MG63 (cell line): ENCODE results near the gene NUP85. TPM values are rescaled to one million over a fixed set of nuclear protein-coding genes. Genes with fewer than 3 reads are reported as not detected.
"Not testable (repeated sequence)": the region's sequence is repeated elsewhere in the genome, so short reads cannot be mapped to it uniquely, and the experiment has no call there.

Experiments used
- DNase-seq: peaks from one replicate; pipeline ENCODE4 v3.0.0-alpha.2; 2020
- H3K27me3 ChIP-seq: fragments of 250-450 bp; sonication (Bioruptor Pico); 2 replicates; pipeline ENCODE4 v1.5.1; 2020; ENCODE audit warnings: mild to moderate bottlenecking, moderate library complexity
- H3K36me3 ChIP-seq: fragments of 250-450 bp; sonication (Bioruptor Pico); 2 replicates; pipeline ENCODE4 v1.5.1; 2020; ENCODE audit warnings: mild to moderate bottlenecking, moderate library complexity
- H3K4me3 ChIP-seq: fragments of 250-450 bp; sonication (Bioruptor Pico); 2 replicates; pipeline ENCODE4 v1.5.1; 2020; ENCODE audit warnings: mild to moderate bottlenecking, moderate library complexity
- H3K9me3 ChIP-seq: fragments of 250-450 bp; sonication (Bioruptor Pico); 2 replicates; pipeline ENCODE4 v1.5.1; 2020; ENCODE audit warnings: mild to moderate bottlenecking, moderate library complexity
- total RNA-seq: library from RNA; depleted of rRNA; stranded (reverse); fragments of >200 nt; shearing (Covaris generic); gene quantifications from 2 replicates; pipeline ENCODE4 v1.2.3, GENCODE V29; 2014; ENCODE audit warnings: low replicate concordance

NUP85 gene
- total RNA-seq, 1 experiment from 2014 or later = 75.0 TPM

DNA sequence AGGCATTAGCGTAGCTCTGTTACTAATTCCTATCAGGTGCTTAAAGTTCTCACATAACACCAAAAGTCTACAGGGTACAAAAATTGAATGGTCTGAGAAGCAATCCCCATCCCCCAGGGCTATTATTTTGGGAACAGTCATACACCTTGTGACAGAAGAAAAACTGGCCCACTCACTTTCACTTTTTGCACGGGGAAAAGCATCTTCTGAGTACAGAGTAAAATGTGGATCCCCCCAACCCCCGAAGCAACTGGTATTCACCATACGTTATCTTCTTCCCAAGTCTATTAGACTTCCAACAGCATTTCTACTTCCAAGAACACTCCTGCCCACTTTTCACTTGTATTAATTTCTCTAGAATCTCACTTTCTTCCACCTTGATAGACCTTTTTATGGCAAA is 44.1 kb downstream of the NUP85 start:
- Histone ChIP-seq H3K36me3 (peaks cover 25% of the 10 kb centered on the region), H3K4me3 (no peak overlapping the region), H3K27me3 (no peaks in the 10 kb centered on the region), H3K9me3 (no peaks in the 10 kb centered on the region)
- DNase-seq = no peak

DNA sequence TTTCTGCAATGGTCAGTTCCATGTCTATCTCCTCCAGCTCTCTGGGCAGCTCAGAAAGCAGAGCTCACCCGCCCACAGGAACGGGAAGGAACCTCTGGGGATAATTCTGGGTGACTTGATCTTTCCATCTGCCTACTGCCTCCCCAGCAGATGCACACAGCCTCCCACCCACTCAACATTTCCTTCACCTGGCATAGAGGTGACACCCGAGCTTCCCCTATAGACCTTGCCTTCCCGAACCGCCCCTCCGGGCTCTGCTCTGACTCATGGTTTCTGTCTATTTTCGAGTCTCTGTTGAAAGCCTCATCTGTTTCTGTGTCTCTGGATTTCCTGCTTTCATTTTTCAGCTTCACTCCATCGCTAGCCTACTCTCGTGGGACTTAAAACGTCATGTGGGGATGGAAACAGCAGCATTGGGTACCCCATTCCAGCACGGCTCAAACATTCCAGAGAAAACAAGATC is 44.6 kb downstream of the NUP85 start:
- no peak for DNase-seq
- H3K4me3 ChIP-seq = no peak overlapping the region
- H3K27me3 ChIP-seq = no peaks in the 10 kb centered on the region
- H3K36me3 ChIP-seq = peaks cover 20% of the 10 kb centered on the region
- H3K9me3 ChIP-seq = no peaks in the 10 kb centered on the region

- peaks cover 3% of the 10 kb centered on the region; the same call in 1 of the 2 replicates for H3K36me3 ChIP-seq
- no peaks in the 10 kb centered on the region for H3K27me3 ChIP-seq
- H3K9me3 ChIP-seq = no peaks in the 10 kb centered on the region
- no peak overlapping the region for H3K4me3 ChIP-seq
- no peak for DNase-seq
Measured at GRCh38 chr17:75252039-75252816, 46.7 kb downstream of the NUP85 start.

GRCh38 chr17:75255954-75256698 is 50.6 kb downstream of the NUP85 start:
- H3K4me3 ChIP-seq = not testable (repeated sequence)

DNA sequence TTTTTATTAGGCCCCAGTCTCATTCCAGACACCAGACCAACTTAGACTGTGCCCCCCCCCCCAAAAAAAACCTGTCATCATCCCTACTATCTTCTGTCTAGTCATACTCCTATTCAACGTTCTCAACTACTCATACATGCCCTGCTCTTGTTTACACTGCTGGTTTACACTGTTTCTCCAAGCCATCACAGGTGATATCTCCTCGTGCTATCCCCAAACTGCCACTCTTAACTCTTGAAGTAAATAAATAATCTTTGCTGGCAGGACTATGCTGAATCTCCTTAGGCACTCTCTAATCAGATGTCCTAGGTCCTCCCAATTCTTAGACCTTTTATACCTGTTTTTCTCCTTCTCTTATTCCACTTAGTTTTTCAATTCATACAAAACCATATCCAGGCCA is 51.7 kb downstream of the NUP85 start:
- H3K36me3 ChIP-seq = peaks cover 11% of the 10 kb centered on the region
- H3K9me3 ChIP-seq, H3K4me3 ChIP-seq, H3K27me3 ChIP-seq, DNase-seq: not testable (repeated sequence)

More at GRCh38 chr17:75255954-75256698, 50.6 kb downstream of the NUP85 start:
- not testable (repeated sequence) for DNase-seq, H3K9me3 ChIP-seq, H3K36me3 ChIP-seq, H3K27me3 ChIP-seq

- Histone ChIP-seq H3K36me3 (peaks cover 42% of the 10 kb centered on the region), H3K27me3 (no peaks in the 10 kb centered on the region)
- DNase-seq = no peak
Measured at GRCh38 chr17:75260641-75261335, 55.3 kb downstream of the NUP85 start.

GRCh38 chr17:75261336-75262111 is 56.0 kb downstream of the NUP85 start, which contains the start of the genes GGA3 and MRPS7:
Gene GGA3 (minus strand): TSS chr17:75261606. CDS start chr17:75261587, 19 bp downstream.
Gene MRPS7 (plus strand): TSS chr17:75261879. CDS start chr17:75261901, 22 bp downstream.
- DNase-seq = peak; percentile 95
- peaks cover 49% of the 10 kb centered on the region for H3K36me3 ChIP-seq
- H3K4me3 ChIP-seq = peak within 1 kb of the TSS; percentile 98
- no peaks in the 10 kb centered on the region; the same call in 1 of the 2 replicates for H3K9me3 ChIP-seq
- no peaks in the 10 kb centered on the region for H3K27me3 ChIP-seq

More at GRCh38 chr17:75260641-75261335, 55.3 kb downstream of the NUP85 start:
- H3K9me3 ChIP-seq = no peaks in the 10 kb centered on the region; the same call in 1 of the 2 replicates
- peak overlapping the region; percentile 98 for H3K4me3 ChIP-seq

DNA sequence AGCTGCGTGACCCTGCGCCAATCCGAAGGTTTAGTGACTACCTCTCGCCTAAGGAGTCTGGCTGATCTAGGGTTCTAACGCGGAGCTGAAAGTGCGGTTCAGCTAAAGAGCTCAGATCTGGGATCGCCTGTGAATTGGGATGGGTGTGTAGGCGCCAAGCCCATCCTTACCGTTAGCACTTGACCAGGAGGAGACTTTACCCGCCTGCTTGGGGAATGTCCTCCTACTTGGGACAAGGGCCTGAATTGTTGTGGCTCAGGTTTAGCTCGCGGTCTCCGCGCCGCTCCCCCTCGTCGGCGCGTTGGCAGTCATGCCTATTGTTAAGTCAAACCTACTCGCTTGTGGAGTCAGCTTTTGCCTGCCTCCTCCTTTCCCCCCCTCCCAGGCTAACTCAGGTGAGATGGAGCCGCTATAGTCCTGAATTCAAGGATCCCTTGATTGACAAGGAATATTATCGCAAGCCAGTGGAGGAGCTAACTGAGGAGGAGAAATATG is 56.7 kb downstream of the NUP85 start:
- no peaks in the 10 kb centered on the region; the same call in 1 of the 2 replicates for H3K9me3 ChIP-seq
- H3K36me3 ChIP-seq = peaks cover 53% of the 10 kb centered on the region
- no peak for DNase-seq
- H3K27me3 ChIP-seq = no peaks in the 10 kb centered on the region
- peak overlapping the region; percentile 98 for H3K4me3 ChIP-seq

DNA sequence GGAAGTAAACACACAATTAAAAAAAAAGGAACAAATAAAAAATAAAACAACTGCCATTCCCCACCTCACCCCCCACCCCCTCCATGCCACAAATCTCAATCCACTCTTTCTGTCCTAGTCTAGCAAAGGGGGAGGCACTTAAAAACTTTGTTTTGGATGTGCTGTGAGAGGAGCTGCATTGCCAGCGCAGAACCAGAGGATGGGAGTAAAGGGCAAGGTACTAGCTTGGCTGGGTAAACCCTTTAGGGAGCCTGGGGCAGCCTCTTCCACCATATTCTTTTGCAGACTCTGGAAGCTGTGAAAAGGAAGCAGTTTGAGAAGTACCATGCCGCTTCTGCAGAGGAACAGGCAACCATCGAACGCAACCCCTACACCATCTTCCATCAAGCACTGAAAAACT is 57.6 kb downstream of the NUP85 start:
- Histone ChIP-seq H3K9me3 (no peaks in the 10 kb centered on the region; the same call in 1 of the 2 replicates), H3K4me3 (peak overlapping the region; percentile 98), H3K36me3 (peaks cover 53% of the 10 kb centered on the region), H3K27me3 (no peaks in the 10 kb centered on the region)
- DNase-seq = no peak

- Histone ChIP-seq H3K36me3 (peaks cover 48% of the 10 kb centered on the region), H3K4me3 (no peak overlapping the region), H3K27me3 (no peaks in the 10 kb centered on the region), H3K9me3 (no peaks in the 10 kb centered on the region; the same call in 1 of the 2 replicates)
- no peak for DNase-seq
Measured at GRCh38 chr17:75265614-75266315, 60.3 kb downstream of the NUP85 start.

DNA sequence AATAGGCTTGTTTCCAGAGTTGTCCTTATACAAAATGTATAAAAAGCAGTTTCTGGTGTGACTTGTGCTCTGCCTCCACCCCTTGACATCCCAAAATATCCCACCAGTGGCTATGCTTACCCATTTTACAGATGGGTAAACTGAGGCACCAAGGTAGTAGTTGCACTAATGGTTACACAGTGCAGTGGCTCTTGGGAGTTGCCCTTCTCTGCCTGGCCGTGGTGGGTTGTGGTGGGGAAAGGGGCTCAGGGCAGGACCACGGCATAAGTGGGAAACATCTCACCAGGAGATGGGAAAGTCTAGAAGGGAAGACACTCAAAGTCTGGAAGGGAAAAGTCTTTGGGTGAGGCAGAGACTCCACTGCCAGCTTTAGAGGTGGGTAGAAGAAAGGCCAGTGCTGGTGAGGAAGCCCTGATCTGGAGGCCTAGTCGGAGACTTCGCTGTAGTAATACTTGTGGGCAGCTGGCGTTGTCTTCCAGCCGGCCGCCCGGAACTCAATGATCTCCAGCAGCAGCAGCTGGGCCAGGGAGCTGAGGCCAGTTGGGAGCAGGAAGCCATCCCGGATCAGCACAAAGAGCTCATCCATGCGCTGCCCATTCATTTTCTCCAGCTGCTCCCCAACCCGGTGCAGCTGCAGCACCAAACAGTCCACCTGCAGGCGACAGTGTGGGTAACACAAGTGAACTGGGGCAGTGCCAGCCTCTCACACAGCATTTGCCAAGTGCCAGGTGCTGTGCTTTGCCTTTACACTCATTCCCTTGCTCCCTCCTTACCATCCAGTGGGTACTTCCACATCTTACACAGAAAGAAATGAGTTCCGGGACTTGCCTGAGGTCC is 61.1 kb downstream of the NUP85 start:
- peaks cover 44% of the 10 kb centered on the region for H3K36me3 ChIP-seq
- no peaks in the 10 kb centered on the region for H3K27me3 ChIP-seq
- no peak for DNase-seq

DNA sequence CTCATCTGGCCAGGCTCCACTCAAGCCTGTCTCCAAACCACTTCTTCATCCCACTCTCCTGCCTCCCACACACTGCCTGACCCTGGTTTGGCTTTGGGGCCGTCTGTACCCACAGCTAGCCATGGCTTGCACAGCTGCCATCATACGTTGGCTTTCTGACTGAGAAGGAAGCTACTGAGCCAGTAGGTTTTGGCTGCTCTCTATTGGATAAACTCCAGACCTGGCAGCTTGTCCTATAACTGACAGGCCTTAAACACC is 61.6 kb downstream of the NUP85 start:
- no peaks in the 10 kb centered on the region; the same call in 1 of the 2 replicates for H3K9me3 ChIP-seq
- H3K36me3 ChIP-seq = peaks cover 43% of the 10 kb centered on the region
- DNase-seq = no peak
- H3K27me3 ChIP-seq = no peaks in the 10 kb centered on the region
- no peak overlapping the region for H3K4me3 ChIP-seq

More for the DNA sequence above, 61.1 kb downstream of the NUP85 start:
- no peak overlapping the region for H3K4me3 ChIP-seq
- H3K9me3 ChIP-seq = no peaks in the 10 kb centered on the region; the same call in 1 of the 2 replicates

DNA sequence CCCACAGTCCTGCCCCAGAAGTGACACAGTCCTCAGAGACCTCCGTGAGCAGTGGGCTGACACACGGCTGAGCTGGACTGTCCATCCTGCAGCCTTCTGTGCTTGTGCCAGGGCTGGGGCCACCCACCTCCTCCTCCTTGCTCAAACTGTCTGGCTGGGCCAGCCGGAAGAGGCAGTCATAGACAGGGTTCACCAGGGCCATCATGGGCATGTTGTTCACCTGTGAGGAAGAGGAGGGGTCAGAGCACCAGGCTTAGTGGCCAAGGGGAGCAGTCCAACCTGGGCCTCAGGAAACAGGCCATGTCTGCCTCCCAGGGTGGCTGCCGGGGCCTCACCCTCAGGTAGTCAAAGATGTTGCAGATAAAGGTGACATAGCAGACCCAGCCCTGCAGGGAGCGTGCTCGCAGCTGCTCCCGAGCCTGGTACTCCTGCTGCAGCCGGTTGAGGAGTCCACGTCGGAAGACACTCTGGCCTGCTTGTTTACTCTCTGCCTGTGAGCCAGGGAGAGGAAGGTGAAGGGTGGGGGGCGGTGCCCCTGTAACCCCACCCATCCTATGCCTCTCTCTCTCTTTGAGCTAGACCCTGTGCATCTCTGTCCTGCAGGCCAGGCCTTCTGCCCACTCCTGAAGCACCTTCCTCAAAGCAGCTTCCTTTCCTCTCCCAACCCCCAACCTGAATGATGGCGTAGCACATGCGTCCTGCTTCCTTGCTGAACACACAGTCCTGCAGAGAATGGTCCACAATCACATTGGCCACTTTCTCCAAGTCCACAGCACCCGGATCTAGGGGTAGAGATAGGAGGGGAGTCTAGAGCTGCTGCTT is 62.1 kb downstream of the NUP85 start:
- no peaks in the 10 kb centered on the region for H3K27me3 ChIP-seq
- H3K9me3 ChIP-seq = no peaks in the 10 kb centered on the region
- H3K4me3 ChIP-seq = no peak overlapping the region
- peak; percentile 65 for DNase-seq
- H3K36me3 ChIP-seq = peaks cover 42% of the 10 kb centered on the region

DNA sequence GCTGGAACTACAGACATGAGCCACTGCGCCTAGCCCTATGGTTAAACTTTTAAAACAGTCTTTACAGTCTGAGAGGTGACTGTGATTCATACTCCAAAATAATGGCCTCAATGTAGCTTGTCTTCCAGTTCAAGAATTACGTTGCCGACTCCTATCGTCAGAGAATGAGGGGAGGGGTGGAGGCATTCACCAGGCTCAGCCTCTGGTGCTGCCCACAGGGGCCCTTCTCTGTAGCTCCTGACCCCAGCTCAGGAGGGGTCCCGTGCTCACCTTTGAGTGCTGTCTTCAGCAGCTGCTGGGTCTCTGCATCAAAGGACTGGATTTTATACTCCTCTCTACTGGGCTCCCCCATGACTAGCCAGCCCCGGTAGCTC is 64.4 kb downstream of the NUP85 start:
- H3K36me3 ChIP-seq = peaks cover 44% of the 10 kb centered on the region
- H3K4me3 ChIP-seq = peak overlapping the region; percentile 98
- no peaks in the 10 kb centered on the region for H3K27me3 ChIP-seq
- H3K9me3 ChIP-seq = no peaks in the 10 kb centered on the region
- no peak for DNase-seq
